LNCaP clone FGC (cell line): Measurements from ENCODE around the gene MLKL.

Experiments
- DNase-seq: peaks from one replicate; pipeline ENCODE4 v3.0.0-alpha.2; 2011; ENCODE audit warnings: low read depth
- H3K4me3 ChIP-seq: 2 replicates; pipeline ENCODE4 v1.5.1; 2011; ENCODE audit warnings: mild to moderate bottlenecking, low read depth, low read length, control low read depth
- TF ChIP-seq, protein P1 (sequence below): IDR thresholded peaks from 2 replicates; pipeline ENCODE4 v1.5.1; 2012; ENCODE audit warnings: mild to moderate bottlenecking; ENCODE audit not compliant: control insufficient read depth, insufficient read depth; ENCODE audit errors: extremely low read depth

Gene MLKL

DNA sequence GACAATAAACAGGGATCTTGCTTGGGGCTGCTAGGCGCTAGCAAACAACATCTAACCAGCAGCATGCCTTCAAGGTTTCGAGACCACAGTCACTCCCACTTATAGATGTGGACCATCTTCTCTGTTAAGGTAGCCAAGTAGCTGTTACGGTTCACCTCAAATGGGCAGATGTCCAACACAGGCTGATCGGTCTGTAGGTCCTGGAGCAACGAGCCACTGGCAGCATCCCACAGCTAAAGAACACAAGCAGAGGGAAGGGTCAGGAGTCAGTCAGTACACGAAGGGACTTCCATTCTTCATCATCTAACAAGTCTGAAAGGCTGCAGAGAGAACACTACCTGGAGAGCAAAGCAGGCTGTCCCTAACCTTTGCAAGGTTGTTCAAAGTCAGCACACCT lies 76.8 kb downstream of the MLKL start:
- H3K4me3 ChIP-seq, result no peak overlapping the region
- TF ChIP-seq, protein P1, sequence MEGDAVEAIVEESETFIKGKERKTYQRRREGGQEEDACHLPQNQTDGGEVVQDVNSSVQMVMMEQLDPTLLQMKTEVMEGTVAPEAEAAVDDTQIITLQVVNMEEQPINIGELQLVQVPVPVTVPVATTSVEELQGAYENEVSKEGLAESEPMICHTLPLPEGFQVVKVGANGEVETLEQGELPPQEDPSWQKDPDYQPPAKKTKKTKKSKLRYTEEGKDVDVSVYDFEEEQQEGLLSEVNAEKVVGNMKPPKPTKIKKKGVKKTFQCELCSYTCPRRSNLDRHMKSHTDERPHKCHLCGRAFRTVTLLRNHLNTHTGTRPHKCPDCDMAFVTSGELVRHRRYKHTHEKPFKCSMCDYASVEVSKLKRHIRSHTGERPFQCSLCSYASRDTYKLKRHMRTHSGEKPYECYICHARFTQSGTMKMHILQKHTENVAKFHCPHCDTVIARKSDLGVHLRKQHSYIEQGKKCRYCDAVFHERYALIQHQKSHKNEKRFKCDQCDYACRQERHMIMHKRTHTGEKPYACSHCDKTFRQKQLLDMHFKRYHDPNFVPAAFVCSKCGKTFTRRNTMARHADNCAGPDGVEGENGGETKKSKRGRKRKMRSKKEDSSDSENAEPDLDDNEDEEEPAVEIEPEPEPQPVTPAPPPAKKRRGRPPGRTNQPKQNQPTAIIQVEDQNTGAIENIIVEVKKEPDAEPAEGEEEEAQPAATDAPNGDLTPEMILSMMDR, result no peak
- no peak for DNase-seq

DNA sequence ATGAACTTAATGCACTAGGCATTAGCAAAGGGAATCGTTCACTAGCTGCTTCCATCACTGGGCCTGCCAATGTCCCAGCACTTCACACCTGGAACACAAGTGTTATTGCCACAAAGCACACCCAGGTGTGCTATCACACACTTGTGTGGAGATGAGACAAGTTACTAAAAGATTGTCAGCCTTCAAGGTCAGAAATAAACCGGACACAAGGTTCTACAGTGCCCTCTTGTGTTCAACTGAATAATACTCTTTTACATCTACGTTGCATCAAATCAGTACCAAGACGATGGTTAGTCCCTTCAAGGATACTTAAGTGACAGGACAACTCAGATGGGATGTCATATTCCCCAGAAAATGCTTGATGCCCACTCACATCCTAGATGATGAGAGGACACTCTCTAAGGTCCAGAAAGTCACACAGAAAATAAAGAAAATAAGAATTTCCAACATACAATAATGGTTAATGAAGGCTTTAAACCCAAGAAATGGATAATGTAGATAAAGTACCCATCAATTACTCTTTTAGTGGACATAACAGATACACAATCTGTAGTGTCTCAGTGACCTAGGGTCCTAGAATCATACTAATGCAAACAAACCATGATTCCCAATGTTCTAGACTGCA lies 77.3 kb downstream of the MLKL start:
- no peak overlapping the region for H3K4me3 ChIP-seq
- TF ChIP-seq, protein P1, result peak; percentile 63
- DNase-seq, result no peak

DNA sequence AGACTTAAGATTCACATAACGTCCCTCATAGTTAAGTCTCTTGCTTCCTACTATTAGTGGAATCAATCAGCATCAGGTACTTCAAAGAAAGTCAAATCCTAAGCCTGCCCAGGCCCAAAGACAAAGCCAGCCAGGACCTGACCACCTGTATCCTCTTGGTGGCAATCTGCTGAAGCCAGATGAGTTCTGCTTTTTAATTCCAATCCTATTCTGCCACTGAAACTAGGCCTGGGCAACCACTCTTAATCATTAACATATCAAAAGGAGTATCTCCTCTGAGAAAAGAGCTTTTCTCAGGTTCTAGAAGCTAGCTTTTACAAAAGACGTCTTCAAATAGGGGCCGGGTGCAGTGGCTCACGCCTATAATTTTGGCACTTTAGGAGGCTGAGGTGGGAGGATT lies 78.7 kb downstream of the MLKL start:
- H3K4me3 ChIP-seq, result no peak overlapping the region
- TF ChIP-seq, protein P1, result no peak
- DNase-seq, result no peak
